Measurements from ENCODE around the gene TPP1.

The TPP1 gene

GRCh38 chr11:6611092-6611962 is 7.9 kb downstream of the TPP1 start:
- peak in 1 of 2 donors; percentile 39 for DNase-seq (ENCODE audit: low read depth in 2 of 2)

- no peak for DNase-seq (ENCODE audit: low read depth in 2 of 2)
Observed at GRCh38 chr11:6610591-6610990, 8.6 kb downstream of the TPP1 start.

GRCh38 chr11:6609502-6610015 is 9.7 kb downstream of the TPP1 start:
- no peak for DNase-seq (ENCODE audit: low read depth in 2 of 2)

- DNase-seq (ENCODE audit: low read depth in 2 of 2): no peak
Observed at GRCh38 chr11:6608726-6609501, 10.3 kb downstream of the TPP1 start.

GRCh38 chr11:6608011-6608410 is 11.2 kb downstream of the TPP1 start:
- no peak for DNase-seq (ENCODE audit: low read depth in 2 of 2)

- DNase-seq (ENCODE audit: low read depth in 2 of 2): no peak
Observed at GRCh38 chr11:6607190-6607795, 11.9 kb downstream of the TPP1 start.

- no peak for DNase-seq (ENCODE audit: low read depth in 2 of 2)
Observed at GRCh38 chr11:6606471-6607189, 12.6 kb downstream of the TPP1 start.

- no peak for DNase-seq (ENCODE audit: low read depth in 2 of 2)
Observed at GRCh38 chr11:6604790-6605189, 14.4 kb downstream of the TPP1 start.

GRCh38 chr11:6604081-6604626 is 15.1 kb downstream of the TPP1 start:
- peak in 1 of 2 donors; percentile 36 for DNase-seq (ENCODE audit: low read depth in 2 of 2)

GRCh38 chr11:6603287-6604080 is 15.7 kb downstream of the TPP1 start, which contains the start of the genes ILK and RRP8:
TSS of gene ILK (plus strand) at chr11:6603774. CDS start at chr11:6604272, 498 bp downstream.
TSS of gene RRP8 (minus strand) at chr11:6603616. CDS start at chr11:6603502, 114 bp downstream.
- DNase-seq (ENCODE audit: low read depth in 2 of 2): peak; percentile 71 to 78

- no peak for DNase-seq (ENCODE audit: low read depth in 2 of 2)
Observed at GRCh38 chr11:6602096-6602940, 16.9 kb downstream of the TPP1 start.

- no peak for DNase-seq (ENCODE audit: low read depth in 2 of 2)
Observed at GRCh38 chr11:6601041-6601461, 18.2 kb downstream of the TPP1 start.

- DNase-seq (ENCODE audit: low read depth in 2 of 2): no peak
Observed at GRCh38 chr11:6599881-6600390, 19.3 kb downstream of the TPP1 start.

- no peak for DNase-seq (ENCODE audit: low read depth in 2 of 2)
Observed at GRCh38 chr11:6599449-6599848, 19.8 kb downstream of the TPP1 start.

GRCh38 chr11:6598555-6598954 is 20.7 kb downstream of the TPP1 start:
- no peak for DNase-seq (ENCODE audit: low read depth in 2 of 2)

- DNase-seq (ENCODE audit: low read depth in 2 of 2): no peak
Observed at GRCh38 chr11:6596239-6596877, 22.9 kb downstream of the TPP1 start.

GRCh38 chr11:6594142-6594768 is 25.0 kb downstream of the TPP1 start:
- no peak for DNase-seq (ENCODE audit: low read depth in 2 of 2)

- no peak for DNase-seq (ENCODE audit: low read depth in 2 of 2)
Observed at GRCh38 chr11:6588018-6588417, 31.2 kb downstream of the TPP1 start.
